ENCODE results near the gene HDAC11.

DNA sequence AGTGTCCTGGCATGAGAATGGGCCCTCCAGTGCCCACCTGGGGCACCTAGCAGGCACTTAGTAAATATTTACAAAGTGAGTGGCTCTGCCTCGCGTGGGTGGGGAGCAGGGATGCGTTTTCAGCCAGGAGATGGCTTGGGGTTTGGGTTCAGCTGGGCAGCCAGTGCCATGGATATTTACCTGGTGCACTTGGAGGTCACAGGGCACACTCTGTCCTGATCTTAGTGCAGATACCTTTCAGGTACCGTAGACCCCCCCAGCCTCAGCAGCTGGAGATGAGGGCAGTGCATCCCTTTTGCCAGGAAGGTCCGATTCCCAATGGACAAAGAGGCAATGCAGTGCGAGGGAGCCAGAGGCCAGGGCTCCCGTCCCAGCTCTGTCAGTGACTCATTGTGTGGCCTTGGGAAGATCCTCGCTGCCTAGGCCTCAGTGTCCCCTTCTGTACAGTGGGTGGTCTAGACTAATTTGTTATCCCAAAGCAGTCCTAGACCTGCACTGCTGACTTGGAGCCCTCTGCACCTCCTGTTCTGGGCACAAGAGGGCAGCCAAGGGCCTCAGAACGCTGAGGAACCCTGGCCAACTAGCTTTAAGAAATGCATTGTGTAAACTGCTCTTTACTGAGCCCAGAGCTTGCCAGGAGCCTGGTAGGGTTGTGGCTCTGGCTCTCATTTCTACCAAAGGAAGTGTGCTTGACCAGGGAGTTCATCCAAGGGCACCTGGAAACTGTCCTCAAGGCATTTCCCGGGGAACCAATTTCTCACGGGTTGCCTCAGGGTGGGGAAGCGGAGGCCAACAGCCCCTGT, 16.0 kb downstream of the HDAC11 start:
- peak; percentile 78 to 98 (median 93) for TF ChIP-seq CTCF (IDR thresholded peaks at IDR 0.05)
- TF ChIP-seq POLR2A (IDR thresholded peaks at IDR 0.05) = no peak
- peak in 2 of 3 donors; percentile 61 to 74 for TF ChIP-seq POLR2AphosphoS5 (IDR thresholded peaks at IDR 0.05)
